GM12874 (cell line): ENCODE data around the gene CD101.

Experiments used
- TF ChIP-seq, protein P1 (sequence below): IDR thresholded peaks from 2 replicates; pipeline ENCODE4 v1.5.1; 2011; ENCODE audit warnings: low read depth, mild to moderate bottlenecking, control low read depth, low read length, moderate library complexity; ENCODE audit not compliant: insufficient read depth

CD101 gene, protein sequence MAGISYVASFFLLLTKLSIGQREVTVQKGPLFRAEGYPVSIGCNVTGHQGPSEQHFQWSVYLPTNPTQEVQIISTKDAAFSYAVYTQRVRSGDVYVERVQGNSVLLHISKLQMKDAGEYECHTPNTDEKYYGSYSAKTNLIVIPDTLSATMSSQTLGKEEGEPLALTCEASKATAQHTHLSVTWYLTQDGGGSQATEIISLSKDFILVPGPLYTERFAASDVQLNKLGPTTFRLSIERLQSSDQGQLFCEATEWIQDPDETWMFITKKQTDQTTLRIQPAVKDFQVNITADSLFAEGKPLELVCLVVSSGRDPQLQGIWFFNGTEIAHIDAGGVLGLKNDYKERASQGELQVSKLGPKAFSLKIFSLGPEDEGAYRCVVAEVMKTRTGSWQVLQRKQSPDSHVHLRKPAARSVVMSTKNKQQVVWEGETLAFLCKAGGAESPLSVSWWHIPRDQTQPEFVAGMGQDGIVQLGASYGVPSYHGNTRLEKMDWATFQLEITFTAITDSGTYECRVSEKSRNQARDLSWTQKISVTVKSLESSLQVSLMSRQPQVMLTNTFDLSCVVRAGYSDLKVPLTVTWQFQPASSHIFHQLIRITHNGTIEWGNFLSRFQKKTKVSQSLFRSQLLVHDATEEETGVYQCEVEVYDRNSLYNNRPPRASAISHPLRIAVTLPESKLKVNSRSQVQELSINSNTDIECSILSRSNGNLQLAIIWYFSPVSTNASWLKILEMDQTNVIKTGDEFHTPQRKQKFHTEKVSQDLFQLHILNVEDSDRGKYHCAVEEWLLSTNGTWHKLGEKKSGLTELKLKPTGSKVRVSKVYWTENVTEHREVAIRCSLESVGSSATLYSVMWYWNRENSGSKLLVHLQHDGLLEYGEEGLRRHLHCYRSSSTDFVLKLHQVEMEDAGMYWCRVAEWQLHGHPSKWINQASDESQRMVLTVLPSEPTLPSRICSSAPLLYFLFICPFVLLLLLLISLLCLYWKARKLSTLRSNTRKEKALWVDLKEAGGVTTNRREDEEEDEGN

DNA sequence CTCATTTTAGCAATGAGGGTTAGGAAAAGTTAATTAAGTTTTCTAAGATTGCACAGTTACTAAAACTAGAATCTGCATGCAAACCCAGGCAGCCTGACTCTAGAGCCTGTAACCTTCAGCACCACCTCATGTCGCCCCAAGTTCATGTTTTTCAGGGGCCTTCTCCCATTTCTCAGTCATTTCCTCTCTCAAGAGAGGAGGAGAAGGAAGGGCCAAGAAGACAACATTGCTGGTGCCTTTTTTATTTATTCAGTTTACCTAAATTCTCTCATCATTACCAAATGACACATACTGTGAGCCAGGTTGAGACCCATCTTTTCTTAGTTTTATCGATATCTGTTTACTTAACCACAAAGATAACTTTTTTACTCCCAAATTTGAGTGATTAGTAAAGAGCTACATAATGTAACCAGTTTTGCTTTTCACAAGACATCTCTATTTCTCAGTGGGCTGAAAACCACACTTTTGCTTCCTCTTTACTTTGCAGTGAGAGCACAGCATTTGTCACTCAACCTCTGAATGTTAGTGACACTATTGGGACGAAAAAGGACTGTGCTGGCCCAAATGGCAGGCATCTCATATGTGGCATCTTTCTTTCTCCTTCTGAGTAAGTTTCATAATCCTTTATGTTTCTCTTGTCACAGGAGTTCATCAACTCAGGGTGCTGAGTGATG is at the start of gene CD101:
TSS of gene CD101 (plus strand) at position 507 of the 674 bp plus-strand sequence. CDS start at position 565, 58 bp downstream.
- TF ChIP-seq, protein P1, sequence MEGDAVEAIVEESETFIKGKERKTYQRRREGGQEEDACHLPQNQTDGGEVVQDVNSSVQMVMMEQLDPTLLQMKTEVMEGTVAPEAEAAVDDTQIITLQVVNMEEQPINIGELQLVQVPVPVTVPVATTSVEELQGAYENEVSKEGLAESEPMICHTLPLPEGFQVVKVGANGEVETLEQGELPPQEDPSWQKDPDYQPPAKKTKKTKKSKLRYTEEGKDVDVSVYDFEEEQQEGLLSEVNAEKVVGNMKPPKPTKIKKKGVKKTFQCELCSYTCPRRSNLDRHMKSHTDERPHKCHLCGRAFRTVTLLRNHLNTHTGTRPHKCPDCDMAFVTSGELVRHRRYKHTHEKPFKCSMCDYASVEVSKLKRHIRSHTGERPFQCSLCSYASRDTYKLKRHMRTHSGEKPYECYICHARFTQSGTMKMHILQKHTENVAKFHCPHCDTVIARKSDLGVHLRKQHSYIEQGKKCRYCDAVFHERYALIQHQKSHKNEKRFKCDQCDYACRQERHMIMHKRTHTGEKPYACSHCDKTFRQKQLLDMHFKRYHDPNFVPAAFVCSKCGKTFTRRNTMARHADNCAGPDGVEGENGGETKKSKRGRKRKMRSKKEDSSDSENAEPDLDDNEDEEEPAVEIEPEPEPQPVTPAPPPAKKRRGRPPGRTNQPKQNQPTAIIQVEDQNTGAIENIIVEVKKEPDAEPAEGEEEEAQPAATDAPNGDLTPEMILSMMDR, result no peak

DNA sequence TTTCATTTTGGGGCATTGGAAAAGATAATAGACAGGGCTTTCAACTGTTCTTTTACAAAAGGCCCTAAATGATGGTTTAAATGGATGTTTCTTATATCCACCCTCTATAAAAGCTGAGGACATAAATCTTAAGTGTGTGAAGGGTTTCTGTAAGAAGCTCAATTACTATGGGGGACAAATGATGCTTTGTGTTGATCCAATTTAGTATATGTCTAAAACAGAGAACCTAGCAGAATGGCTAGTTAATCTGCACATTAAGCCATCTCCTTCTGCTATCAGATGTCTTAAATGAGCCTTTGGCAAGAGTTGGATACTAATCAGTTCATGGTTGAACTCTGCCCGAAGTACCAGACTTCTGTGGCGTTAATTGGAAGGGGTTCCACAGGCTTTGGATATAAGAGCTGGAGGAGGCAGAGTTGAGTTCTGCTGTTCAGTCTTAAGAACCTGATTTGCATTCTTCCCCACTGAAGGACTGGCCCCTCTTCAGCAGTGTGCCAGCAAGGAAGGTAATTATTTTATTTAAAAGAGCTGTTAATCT is 48.8 kb upstream of the CD101 start:
- TF ChIP-seq, protein P1, result no peak

DNA sequence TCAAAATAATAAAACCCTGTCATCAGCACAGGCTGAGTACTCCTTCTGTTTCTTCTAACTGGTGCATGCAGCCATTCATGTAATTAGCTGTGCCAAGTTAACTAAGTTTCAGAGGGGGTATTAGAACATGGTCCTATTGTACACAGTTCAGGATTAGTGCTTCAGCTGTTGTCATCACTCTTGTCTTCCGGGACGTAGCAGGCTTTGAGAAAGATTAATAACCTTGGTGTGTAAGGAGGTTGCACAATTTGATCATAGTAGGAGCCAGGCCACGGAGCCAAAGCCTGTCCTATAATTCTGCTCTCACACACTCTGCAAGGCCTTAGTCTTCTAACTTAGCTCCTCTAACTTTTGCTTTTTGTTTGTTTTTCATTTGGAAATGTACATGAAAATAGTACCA is 47.1 kb upstream of the CD101 start:
- TF ChIP-seq, protein P1, result no peak

DNA sequence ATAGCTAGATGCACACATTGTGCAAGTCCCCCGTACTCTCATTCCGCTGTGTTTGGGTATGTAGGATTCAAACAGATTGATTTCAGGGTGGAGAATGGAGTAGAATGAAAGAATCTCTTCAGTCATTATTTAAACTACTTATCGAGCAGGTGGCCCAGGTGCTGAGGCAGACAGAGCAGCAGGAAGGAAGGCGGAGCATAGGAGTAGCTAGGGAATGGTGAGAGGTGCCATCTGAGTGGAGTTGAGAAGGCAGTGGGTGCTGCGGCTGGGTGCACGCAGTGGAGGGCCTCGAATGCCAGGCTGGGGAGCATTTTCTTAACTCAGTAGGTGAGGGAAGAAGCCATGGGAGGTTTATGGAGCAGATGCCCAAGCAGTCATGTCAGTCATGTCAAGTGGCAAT is 45.2 kb upstream of the CD101 start:
- TF ChIP-seq, protein P1, result no peak

DNA sequence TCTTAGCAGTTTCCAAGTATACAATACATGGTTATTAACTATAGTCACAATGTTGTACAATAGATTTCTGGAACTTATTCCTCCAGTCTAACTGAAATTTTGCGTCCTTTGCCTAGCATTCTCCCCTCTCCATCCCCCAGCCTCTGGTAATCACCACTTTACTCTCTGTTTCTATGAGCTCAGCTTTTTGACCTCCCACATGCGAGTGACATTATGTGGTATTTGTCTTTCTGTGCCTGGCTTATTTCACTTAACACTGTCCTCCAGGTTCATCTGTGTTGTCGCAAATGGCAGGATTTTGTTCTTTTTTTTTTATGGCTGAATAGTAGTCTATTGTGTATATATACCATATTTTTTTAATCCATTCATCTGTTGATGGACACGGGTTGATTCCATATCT is 43.9 kb upstream of the CD101 start:
- TF ChIP-seq, protein P1, result no peak

DNA sequence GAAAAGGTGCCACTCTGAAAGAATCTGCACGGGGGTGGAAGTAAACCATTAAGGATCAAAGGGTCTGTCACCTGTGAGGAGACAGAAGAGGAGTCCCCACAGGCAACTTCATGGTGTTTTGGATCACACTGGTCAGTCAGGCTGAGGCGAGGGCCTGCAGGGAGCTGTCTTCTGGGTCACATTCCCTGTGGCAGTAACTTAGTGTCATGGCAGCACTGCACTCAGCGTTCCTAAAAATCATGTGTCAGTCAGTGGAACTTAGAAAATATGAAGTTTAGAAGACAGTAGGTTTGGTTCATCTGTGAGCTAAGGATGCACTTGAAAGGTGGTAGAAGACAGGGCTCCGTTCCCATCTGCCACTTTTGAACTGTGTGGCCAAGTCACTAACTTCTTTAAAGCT is 43.5 kb upstream of the CD101 start:
- TF ChIP-seq, protein P1, result no peak
